HCT116 (cell line): Measurements from ENCODE around the gene PIEZO2. TPM values are rescaled to one million over a fixed set of nuclear protein-coding genes. Genes with fewer than 3 reads are reported as not detected.

Experiments
- ATAC-seq: fragments of 200-7000 bp; cut with Tn5 transposase; 2 replicates; pipeline ENCODE4 v1.9.1; 2020; ENCODE audit warnings: mild to moderate bottlenecking, moderate library complexity
- BruUV-seq: library from RNA; stranded (reverse); fragments of 400-500 nt; replicated peaks from 2 replicates; lab custom pipeline; 2021; lab: Mats Ljungman, UMichigan
- CTCF ChIA-PET: fragments of 300-600 bp; sonication (Branson Sonifier 250); formaldehyde crosslinking; loops from one replicate; lab custom pipeline; 2021; ENCODE audit warnings: antibody characterized with exemption; lab: Charles Lee
- POLR2A ChIA-PET: fragments of 300-600, 350-600 bp; sonication (Branson Sonifier 250); formaldehyde crosslinking; loops from one replicate; lab custom pipeline; 2021; ENCODE audit warnings: antibody characterized with exemption; lab: Charles Lee
- RAD21 ChIA-PET, 2 experiments: fragments of 300-600 bp; sonication (Branson Sonifier 250); formaldehyde crosslinking; loops; one replicate each; lab custom pipeline; 2023; ENCODE audit warnings: low total read pairs in 2 of 2; ENCODE audit not compliant: uncharacterized antibody in 2 of 2, unreplicated experiment in 2 of 2, low non-redundant PET in 1 of 2; lab: Charles Lee
- DNase-seq: peaks from one replicate; pipeline ENCODE4 v3.0.0-alpha.2; 2010; ENCODE audit warnings: low read depth, low spot score
- H2AFZ ChIP-seq: fragments of 200-600 bp; shearing (Covaris generic), sonication (generic); 2 replicates; pipeline ENCODE4 v1.6.1; 2017; ENCODE audit warnings: low read depth, mixed run types, mixed read lengths, antibody characterized with exemption, low read length; ENCODE audit not compliant: poor library complexity, severe bottlenecking
- H3K27ac ChIP-seq: 2 replicates; pipeline ENCODE4 v1.5.1; 2012; ENCODE audit warnings: low read depth, low read length
- H3K27me3 ChIP-seq: fragments of 200-600 bp; sonication (generic); 2 replicates; pipeline ENCODE4 v1.6.1; 2016; ENCODE audit warnings: mixed run types, low read length, mixed read lengths; ENCODE audit not compliant: insufficient read depth
- H3K36me3 ChIP-seq, 2 experiments: fragments of 200-500 bp in 1 of 2; fragments of 200-600 bp in 1 of 2; sonication (Bioruptor generic) in 1 of 2; sonication (generic) in 1 of 2; 2 replicates each; pipeline versions ENCODE4 v1.5.1 to v1.6.1; 2014 to 2016; ENCODE audit warnings: low read length in 2 of 2, inconsistent platforms in 1 of 2, mixed read lengths in 1 of 2, mixed run types in 1 of 2; ENCODE audit not compliant: insufficient read depth in 2 of 2, control insufficient read depth in 1 of 2
- H3K4me1 ChIP-seq, 2 experiments: fragments of 200-600 bp in 1 of 2; sonication (generic) in 1 of 2; 2 replicates each; pipeline versions ENCODE4 v1.5.1 to v1.6.1; 2012 to 2017; ENCODE audit warnings: low read length in 2 of 2, inconsistent platforms in 1 of 2, mild to moderate bottlenecking in 1 of 2, mixed read lengths in 1 of 2, mixed run types in 1 of 2, moderate library complexity in 1 of 2; ENCODE audit not compliant: insufficient read depth in 2 of 2, control insufficient read depth in 1 of 2
- H3K4me2 ChIP-seq: fragments of 200-600 bp; sonication (generic); 2 replicates; pipeline ENCODE4 v1.6.1; 2017; ENCODE audit warnings: mixed run types, low read length, mixed read lengths
- H3K4me3 ChIP-seq, 2 experiments: fragments of 200-600 bp in 1 of 2; sonication (generic) in 1 of 2; replicated peaks in 1 of 2; 2 replicates each; pipeline ENCODE4 v1.5.1; 2011 to 2016; ENCODE audit warnings: low read length in 2 of 2, control low read depth in 1 of 2, low read depth in 1 of 2, mild to moderate bottlenecking in 1 of 2, mixed read lengths in 1 of 2, mixed run types in 1 of 2
- H3K79me2 ChIP-seq: fragments of 200-600 bp; sonication (generic); 2 replicates; pipeline ENCODE4 v1.6.1; 2017; ENCODE audit warnings: mild to moderate bottlenecking, mixed run types, low read length, moderate library complexity, mixed read lengths; ENCODE audit not compliant: insufficient read depth
- H3K9ac ChIP-seq: fragments of 200-600 bp; sonication (generic); 2 replicates; pipeline ENCODE4 v1.6.1; 2016; ENCODE audit warnings: low read length, mixed read lengths
- H3K9me2 ChIP-seq: fragments of 200-600 bp; sonication (generic), shearing (Covaris generic); 2 replicates; pipeline ENCODE4 v1.6.1; 2017; ENCODE audit warnings: mixed run types, mild to moderate bottlenecking, moderate library complexity; ENCODE audit not compliant: insufficient read depth
- H3K9me3 ChIP-seq, 2 experiments: fragments of 200-500 bp in 1 of 2; fragments of 200-600 bp in 1 of 2; sonication (Bioruptor generic) in 1 of 2; sonication (generic) in 1 of 2; 2 replicates each; pipeline ENCODE4 v1.6.1; 2014 to 2017; ENCODE audit warnings: low read length in 2 of 2, mixed read lengths in 2 of 2, inconsistent platforms in 1 of 2, low read depth in 1 of 2, mild to moderate bottlenecking in 1 of 2, mixed run types in 1 of 2, moderate library complexity in 1 of 2; ENCODE audit not compliant: control insufficient read depth in 1 of 2, insufficient read depth in 1 of 2
- H4K20me1 ChIP-seq: fragments of 200-600 bp; sonication (generic), shearing (Covaris generic); 2 replicates; pipeline ENCODE4 v1.6.1; 2017; ENCODE audit warnings: mixed run types, mild to moderate bottlenecking, moderate library complexity; ENCODE audit not compliant: insufficient read depth
- ATF3 ChIP-seq: IDR thresholded peaks from 2 replicates; pipeline ENCODE4 v1.6.1; 2012
- CTCF ChIP-seq, 3 experiments: fragments of 200-600 bp in 1 of 3; sonication (generic) in 1 of 3; IDR thresholded peaks in 2 of 3; conservative IDR thresholded peaks in 1 of 3; 2 replicates each; pipeline ENCODE4 v1.5.1; 2012 to 2017; ENCODE audit warnings: low read depth in 2 of 3, low read length in 2 of 3, antibody characterized with exemption in 1 of 3, borderline replicate concordance in 1 of 3, control low read depth in 1 of 3, mild to moderate bottlenecking in 1 of 3, mixed read lengths in 1 of 3, mixed run types in 1 of 3, moderate library complexity in 1 of 3; ENCODE audit not compliant: insufficient read depth in 1 of 3
- EGR1 ChIP-seq: IDR thresholded peaks from 2 replicates; pipeline ENCODE4 v1.6.1; 2012; ENCODE audit warnings: low read depth
- ELF1 ChIP-seq: IDR thresholded peaks from 2 replicates; pipeline ENCODE4 v1.6.1; 2012; ENCODE audit warnings: low read depth, borderline replicate concordance
- FOSL1 ChIP-seq: IDR thresholded peaks from 2 replicates; pipeline ENCODE4 v1.6.1; 2012; ENCODE audit warnings: low read depth
- RAD21 ChIP-seq: IDR thresholded peaks from 2 replicates; pipeline ENCODE4 v1.6.1; 2012; ENCODE audit warnings: low read depth, mild to moderate bottlenecking
- REST ChIP-seq: IDR thresholded peaks from 2 replicates; pipeline ENCODE4 v1.6.1; 2012; ENCODE audit warnings: low read depth
- YY1 ChIP-seq: IDR thresholded peaks from 2 replicates; pipeline ENCODE4 v1.6.1; 2011; ENCODE audit warnings: low read length, low read depth, moderate library complexity, mild to moderate bottlenecking; ENCODE audit not compliant: insufficient replicate concordance; ENCODE audit errors: extremely low read depth
- ZBTB33 ChIP-seq: IDR thresholded peaks from 2 replicates; pipeline ENCODE4 v1.6.1; 2011; ENCODE audit warnings: mild to moderate bottlenecking, low read length, moderate library complexity; ENCODE audit not compliant: insufficient replicate concordance; ENCODE audit errors: extremely low read depth
- intact Hi-C: fragments of 100-400 bp; cut with micrococcal nuclease; formaldehyde crosslinking; loops from 2 replicates; pipeline ENCODE4 v1.10.0; 2022
- total RNA-seq: library from RNA; stranded (reverse); gene quantifications from one replicate; pipeline ENCODE4 v1.2.1, GENCODE V29; 2021; ENCODE audit not compliant: unreplicated experiment

PIEZO2 gene
- total RNA-seq, 1 experiment from 2014 or later: 0.34 TPM

- H3K36me3 ChIP-seq: no peaks in the 10 kb centered on the region
- DNase-seq (no peak), ATAC-seq (no peak)
- CTCF ChIA-PET: interaction anchor here (1.0 to 4.7 kb wide), 6 partner anchors 9 to 199 kb away, joined by 3 to 42 read pairs (median 4); no protein-coding TSS in a partner anchor
- no peaks in the 10 kb centered on the region for H4K20me1 ChIP-seq
- H3K4me1 ChIP-seq: no peaks in the 10 kb centered on the region
- RAD21 ChIA-PET: no interaction called here
- H3K27me3 ChIP-seq: peaks cover 17% of the 10 kb centered on the region
- BruUV-seq: no TSS peak
- TF ChIP-seq REST (no peak), RAD21 (no peak), CTCF (IDR thresholded peaks at IDR 0.05 in 2 of 3, conservative IDR thresholded peaks at IDR 0.05 in 1 of 3; ENCODE audit: borderline replicate concordance in 1 of 3, insufficient read depth in 1 of 3, low read depth in 2 of 3, low read length in 2 of 3) (no peak), YY1 (no peak), FOSL1 (no peak), ATF3 (no peak), EGR1 (no peak), ELF1 (no peak), ZBTB33 (no peak)
- H3K4me3 ChIP-seq: no peak overlapping the region
- no peak overlapping the region for H3K4me2 ChIP-seq
- H3K9me2 ChIP-seq: no peaks in the 10 kb centered on the region
- POLR2A ChIA-PET: no interaction called here
- intact Hi-C loops: loop anchor here (2.0 to 5.0 kb wide), 3 partner anchors 253 to 1070 kb away; no protein-coding TSS in a partner anchor
- H3K79me2 ChIP-seq: no peaks in the 10 kb centered on the region
- H3K27ac ChIP-seq: no peak overlapping the region
- no peak overlapping the region for H3K9ac ChIP-seq
- no peak overlapping the region for H2AFZ ChIP-seq
- no peaks in the 10 kb centered on the region for H3K9me3 ChIP-seq
Measured at GRCh38 chr18:11040359-11040758, 109.0 kb downstream of the PIEZO2 start.
